Kidney glomerular epithelial cell (primary cell): ENCODE results near the gene TNFSF13.

Experiments used
- DNase-seq: peaks from one replicate; lab custom pipeline; 2025; lab: John Stamatoyannopoulos, UW

Gene TNFSF13

DNA sequence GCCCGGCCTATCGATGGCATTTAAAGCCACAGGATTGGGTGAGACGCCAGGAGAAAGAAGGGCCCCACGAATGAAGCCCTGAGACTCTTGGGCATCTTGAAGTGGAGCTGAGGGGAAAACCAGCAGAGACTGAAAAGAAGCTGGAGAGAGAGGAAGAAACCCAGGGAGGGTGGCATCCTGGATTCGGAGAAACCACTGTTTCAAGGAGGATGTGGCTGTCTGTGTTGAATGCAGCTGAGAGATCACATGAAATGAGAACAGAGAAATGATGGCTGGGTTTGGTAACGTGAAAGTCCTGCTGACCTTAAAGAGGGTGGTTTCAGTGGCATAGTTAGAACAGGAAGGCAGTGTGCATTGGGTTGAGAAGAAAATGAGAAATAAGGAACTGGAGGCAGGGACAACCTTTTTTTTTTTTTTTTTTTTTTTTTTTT is 5.9 kb upstream of the TNFSF13 start:
- DNase-seq, result no peak

- DNase-seq, result no peak
Measured at GRCh38 chr17:7553356-7553755, 5.2 kb upstream of the TNFSF13 start.

GRCh38 chr17:7555320-7555948 is 3.1 kb upstream of the TNFSF13 start:
- DNase-seq, result no peak

- no peak for DNase-seq
Measured at GRCh38 chr17:7556627-7557026, 1.9 kb upstream of the TNFSF13 start.

GRCh38 chr17:7557147-7557764 is 1.3 kb upstream of the TNFSF13 start:
- DNase-seq, result no peak

GRCh38 chr17:7557775-7558543 is 591 bp upstream of the TNFSF13 start:
- DNase-seq, result peak; percentile 30

- DNase-seq, result no peak
Measured at GRCh38 chr17:7559320-7560171, 996 bp downstream of the TNFSF13 start.

GRCh38 chr17:7560172-7561027 is 1.9 kb downstream of the TNFSF13 start:
- peak; percentile 46 for DNase-seq

GRCh38 chr17:7561028-7561575 is 2.6 kb downstream of the TNFSF13 start:
- DNase-seq, result peak; percentile 68

DNA sequence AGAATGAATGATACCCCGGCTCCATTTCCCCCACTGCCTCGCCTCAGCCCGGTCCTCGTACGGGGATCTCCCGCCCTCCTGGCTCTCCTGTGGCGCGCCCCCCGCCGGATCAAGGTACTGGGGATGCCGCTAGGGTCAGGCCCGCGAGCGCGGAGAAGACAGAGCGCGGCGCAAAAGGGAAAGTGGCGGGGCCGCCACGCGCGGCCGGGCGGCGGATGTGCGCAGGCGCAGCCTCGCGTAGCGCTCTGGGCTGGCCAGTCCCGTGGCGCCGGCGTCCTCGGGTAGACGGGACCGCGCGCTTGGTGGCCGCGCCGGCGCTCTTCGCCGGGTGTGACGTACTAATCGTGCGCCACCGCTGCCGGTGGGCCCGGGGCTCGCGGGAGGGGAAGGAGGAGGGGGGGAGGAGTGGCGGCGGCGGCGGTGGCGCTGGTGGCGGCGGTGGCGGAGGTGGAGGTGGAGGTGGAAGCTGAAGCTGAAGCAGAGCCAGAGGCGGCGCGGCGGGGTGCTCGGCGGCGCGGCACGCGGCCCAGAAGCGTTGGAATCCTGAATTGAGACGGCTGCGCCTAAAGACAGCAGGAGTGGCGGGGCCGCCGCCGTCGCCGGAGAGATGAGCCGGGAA is 3.1 kb downstream of the TNFSF13 start, which contains the start of gene SENP3:
TSS of gene SENP3 (plus strand) at position 331 of the 619 bp plus-strand sequence. CDS start 1,158 bp downstream, outside the sequence.
- peak; percentile 46 for DNase-seq

DNA sequence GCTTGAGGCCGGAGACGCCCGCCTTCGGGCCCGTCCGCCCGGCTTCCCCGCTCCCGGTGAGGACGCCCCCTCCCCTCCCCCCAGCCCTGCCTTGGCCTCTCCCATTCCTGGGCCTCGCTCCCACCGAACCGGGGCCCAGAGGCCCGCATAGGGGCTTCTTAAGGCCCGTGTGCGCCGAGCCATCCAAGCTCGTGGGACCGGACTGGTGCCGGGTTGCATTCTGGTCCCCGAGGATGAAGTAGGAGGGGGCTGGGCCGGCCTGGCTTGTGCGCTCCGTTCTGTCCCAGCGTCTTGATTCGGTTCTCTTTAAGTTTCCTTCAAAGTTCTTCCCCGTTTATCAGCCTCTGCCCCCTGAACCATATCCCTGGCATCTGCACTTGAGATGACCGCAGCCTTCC is 3.7 kb downstream of the TNFSF13 start:
- DNase-seq, result peak; percentile 12

- DNase-seq, result no peak
Measured at GRCh38 chr17:7563115-7563869, 4.7 kb downstream of the TNFSF13 start.

GRCh38 chr17:7569571-7569970 is 11.0 kb downstream of the TNFSF13 start:
- no peak for DNase-seq

GRCh38 chr17:7570351-7570750 is 11.8 kb downstream of the TNFSF13 start:
- no peak for DNase-seq

- DNase-seq, result no peak
Measured at GRCh38 chr17:7572338-7572587, 13.7 kb downstream of the TNFSF13 start.

DNA sequence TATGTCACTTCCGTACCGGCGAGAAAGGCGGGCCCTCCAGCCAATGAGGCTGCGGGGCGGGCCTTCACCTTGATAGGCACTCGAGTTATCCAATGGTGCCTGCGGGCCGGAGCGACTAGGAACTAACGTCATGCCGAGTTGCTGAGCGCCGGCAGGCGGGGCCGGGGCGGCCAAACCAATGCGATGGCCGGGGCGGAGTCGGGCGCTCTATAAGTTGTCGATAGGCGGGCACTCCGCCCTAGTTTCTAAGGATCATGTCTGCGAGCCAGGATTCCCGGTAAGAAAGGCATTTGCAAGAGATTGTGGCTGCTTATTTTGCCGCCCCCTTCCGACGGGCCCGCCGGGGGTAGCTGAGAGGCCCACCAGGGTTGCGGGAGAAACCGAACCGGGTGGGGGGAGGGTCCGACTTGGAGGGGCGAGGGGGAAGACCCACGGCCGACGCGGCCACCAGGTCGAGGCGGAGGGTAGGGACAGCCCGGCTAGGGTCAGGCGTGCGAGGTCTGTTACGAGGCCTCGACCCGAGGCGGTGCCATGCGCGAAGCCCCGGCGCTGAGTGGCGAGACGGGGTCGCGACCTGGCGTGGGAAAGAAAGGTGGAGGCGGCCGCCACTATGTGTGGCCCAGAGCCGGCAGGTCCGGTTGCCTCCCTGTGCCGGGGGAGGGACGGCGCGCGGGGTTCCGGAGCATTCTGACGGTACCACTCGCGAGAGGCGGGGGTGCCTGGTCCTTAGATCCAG is 14.2 kb downstream of the TNFSF13 start:
- DNase-seq, result peak; percentile 97

- peak; percentile 83 for DNase-seq
Measured at GRCh38 chr17:7573324-7574080, 15.0 kb downstream of the TNFSF13 start.

DNA sequence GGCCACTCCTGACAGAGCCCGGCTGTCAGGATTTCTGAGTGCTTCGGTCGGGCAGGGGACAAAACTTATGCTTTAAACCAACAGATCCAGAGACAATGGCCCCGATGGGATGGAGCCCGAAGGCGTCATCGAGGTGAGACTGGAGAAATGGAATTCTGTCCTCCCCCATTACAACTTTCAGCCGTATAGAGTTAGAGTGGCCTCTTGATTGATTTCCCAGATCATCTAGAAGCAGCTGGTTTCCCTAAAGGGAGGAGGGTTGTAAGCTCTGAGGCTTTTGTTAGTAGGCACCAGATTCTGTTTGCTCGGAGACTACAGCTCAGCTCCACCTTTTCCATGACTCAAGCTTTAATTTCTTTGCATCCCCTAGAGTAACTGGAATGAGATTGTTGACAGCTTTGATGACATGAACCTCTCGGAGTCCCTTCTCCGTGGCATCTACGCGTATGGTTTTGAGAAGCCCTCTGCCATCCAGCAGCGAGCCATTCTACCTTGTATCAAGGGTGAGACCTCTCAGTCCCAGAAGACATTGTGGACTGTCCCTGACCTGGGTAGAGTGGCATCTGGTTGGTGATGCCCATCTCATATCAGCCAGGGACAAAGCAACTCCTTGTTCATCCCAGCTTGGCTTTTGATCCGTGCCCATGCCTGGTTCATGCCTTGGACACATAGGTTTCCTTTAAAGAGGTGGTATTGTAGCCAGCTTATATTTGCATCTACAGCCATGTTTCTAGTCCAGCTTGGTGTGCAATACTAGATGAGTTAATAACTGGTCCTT is 15.8 kb downstream of the TNFSF13 start:
- no peak for DNase-seq
